GM03348 (cell line): Measurements from ENCODE around the gene GPX7.
"Not testable (repeated sequence)": the region's sequence is repeated elsewhere in the genome, so short reads cannot be mapped to it uniquely, and the experiment has no call there.

ENCODE experiments used
- DNase-seq: peaks from one replicate; pipeline ENCODE4 v3.0.0; 2012; ENCODE audit warnings: low spot score

GPX7 gene

GRCh38 chr1:52601991-52602855 is at the start of gene GPX7:
Gene GPX7 (plus strand): TSS chr1:52602371. CDS start chr1:52602410, 39 bp downstream.
- DNase-seq = peak; percentile 79

GRCh38 chr1:52552505-52553361 is 49.4 kb upstream of the GPX7 start, which contains the start of gene TUT4:
Gene TUT4 (minus strand): TSS chr1:52553092. CDS start chr1:52526280, 26,812 bp downstream.
- peak; percentile 78 for DNase-seq

- DNase-seq = peak; percentile 97
These were observed 48.6 kb upstream of the GPX7 start for GRCh38 chr1:52553362-52554266.

GRCh38 chr1:52554267-52554640 is 47.9 kb upstream of the GPX7 start:
- DNase-seq = no peak

- no peak for DNase-seq
These were observed 47.4 kb upstream of the GPX7 start for GRCh38 chr1:52554756-52555155.

- no peak for DNase-seq
These were observed 45.4 kb upstream of the GPX7 start for GRCh38 chr1:52556641-52557360.

- DNase-seq = no peak
These were observed 43.2 kb upstream of the GPX7 start for GRCh38 chr1:52558941-52559340.

GRCh38 chr1:52559875-52560274 is 42.3 kb upstream of the GPX7 start:
- DNase-seq = no peak

GRCh38 chr1:52562766-52563165 is 39.4 kb upstream of the GPX7 start:
- no peak for DNase-seq

- peak; percentile 37 for DNase-seq
These were observed 34.2 kb upstream of the GPX7 start for GRCh38 chr1:52567943-52568342.

- DNase-seq = no peak
These were observed 32.5 kb upstream of the GPX7 start for GRCh38 chr1:52569449-52570210.

- no peak for DNase-seq
These were observed 30.4 kb upstream of the GPX7 start for GRCh38 chr1:52571783-52572182.

- no peak for DNase-seq
These were observed 29.8 kb upstream of the GPX7 start for GRCh38 chr1:52572387-52572786.

- DNase-seq = peak; percentile 87
These were observed 27.6 kb upstream of the GPX7 start for GRCh38 chr1:52574594-52574993.

GRCh38 chr1:52576074-52576473 is 26.1 kb upstream of the GPX7 start:
- DNase-seq = no peak

- DNase-seq = not testable (repeated sequence)
These were observed 24.1 kb upstream of the GPX7 start for GRCh38 chr1:52578066-52578465.

GRCh38 chr1:52579415-52579814 is 22.8 kb upstream of the GPX7 start:
- no peak for DNase-seq

GRCh38 chr1:52580283-52580682 is 21.9 kb upstream of the GPX7 start:
- DNase-seq = no peak

GRCh38 chr1:52582116-52582696 is 20.0 kb upstream of the GPX7 start:
- DNase-seq = no peak

- DNase-seq = no peak
These were observed 16.7 kb upstream of the GPX7 start for GRCh38 chr1:52585474-52585873.
